ENCODE results near the gene USP19. TPM values are rescaled to one million over a fixed set of nuclear protein-coding genes. Genes with fewer than 3 reads are reported as not detected.

USP19 gene, protein sequence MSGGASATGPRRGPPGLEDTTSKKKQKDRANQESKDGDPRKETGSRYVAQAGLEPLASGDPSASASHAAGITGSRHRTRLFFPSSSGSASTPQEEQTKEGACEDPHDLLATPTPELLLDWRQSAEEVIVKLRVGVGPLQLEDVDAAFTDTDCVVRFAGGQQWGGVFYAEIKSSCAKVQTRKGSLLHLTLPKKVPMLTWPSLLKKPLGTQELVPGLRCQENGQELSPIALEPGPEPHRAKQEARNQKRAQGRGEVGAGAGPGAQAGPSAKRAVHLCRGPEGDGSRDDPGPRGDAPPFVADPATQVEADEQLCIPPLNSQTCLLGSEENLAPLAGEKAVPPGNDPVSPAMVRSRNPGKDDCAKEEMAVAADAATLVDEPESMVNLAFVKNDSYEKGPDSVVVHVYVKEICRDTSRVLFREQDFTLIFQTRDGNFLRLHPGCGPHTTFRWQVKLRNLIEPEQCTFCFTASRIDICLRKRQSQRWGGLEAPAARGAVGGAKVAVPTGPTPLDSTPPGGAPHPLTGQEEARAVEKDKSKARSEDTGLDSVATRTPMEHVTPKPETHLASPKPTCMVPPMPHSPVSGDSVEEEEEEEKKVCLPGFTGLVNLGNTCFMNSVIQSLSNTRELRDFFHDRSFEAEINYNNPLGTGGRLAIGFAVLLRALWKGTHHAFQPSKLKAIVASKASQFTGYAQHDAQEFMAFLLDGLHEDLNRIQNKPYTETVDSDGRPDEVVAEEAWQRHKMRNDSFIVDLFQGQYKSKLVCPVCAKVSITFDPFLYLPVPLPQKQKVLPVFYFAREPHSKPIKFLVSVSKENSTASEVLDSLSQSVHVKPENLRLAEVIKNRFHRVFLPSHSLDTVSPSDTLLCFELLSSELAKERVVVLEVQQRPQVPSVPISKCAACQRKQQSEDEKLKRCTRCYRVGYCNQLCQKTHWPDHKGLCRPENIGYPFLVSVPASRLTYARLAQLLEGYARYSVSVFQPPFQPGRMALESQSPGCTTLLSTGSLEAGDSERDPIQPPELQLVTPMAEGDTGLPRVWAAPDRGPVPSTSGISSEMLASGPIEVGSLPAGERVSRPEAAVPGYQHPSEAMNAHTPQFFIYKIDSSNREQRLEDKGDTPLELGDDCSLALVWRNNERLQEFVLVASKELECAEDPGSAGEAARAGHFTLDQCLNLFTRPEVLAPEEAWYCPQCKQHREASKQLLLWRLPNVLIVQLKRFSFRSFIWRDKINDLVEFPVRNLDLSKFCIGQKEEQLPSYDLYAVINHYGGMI (N-terminal part only)
- 71.7 and 75.0 TPM in 2 replicates for total RNA-seq

DNA sequence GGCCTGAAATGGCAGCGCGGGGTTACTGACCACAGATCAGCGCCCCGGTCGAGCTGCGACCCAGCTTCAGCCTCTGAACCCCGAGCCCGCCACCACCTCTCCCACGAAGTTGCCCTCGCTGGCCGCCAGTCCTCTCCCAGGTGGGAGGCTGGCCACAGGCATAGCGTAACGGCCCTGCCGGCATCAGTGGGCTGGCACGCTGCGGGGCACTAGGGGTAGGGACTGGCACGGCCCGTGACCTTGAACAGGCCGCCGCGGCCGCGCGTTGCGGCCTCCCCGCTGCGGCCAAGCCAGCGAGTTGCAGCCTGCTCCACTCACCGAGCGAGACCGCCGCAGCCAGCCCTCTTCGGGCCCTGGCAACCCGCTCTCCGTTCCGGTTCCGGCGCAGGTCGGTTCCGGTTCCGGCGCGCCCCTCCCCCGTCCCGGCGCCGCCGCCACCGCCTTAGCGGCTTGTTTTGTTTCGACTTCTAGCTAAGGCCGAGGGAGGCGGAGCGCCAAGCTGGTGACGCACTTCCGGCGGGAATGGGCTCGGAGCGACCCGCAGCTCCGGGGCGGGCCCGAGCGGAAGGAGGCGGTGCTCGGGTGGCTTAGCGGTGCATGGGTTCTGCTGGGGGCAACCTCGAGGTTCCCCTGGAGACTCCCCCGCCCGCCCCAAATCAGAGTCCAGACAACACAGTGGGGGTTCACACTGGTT lies at the start of gene USP19:
Gene USP19 (minus strand): TSS at position 386 of the 694 bp plus-strand sequence. CDS start 1,678 bp downstream, outside the sequence.
- intact Hi-C loops (cut with micrococcal nuclease): loop anchor here (1.0 to 5.0 kb wide), 12 partner anchors 16 to 552 kb away; partner anchors contain the start of genes APEH, DAG1, IMPDH2 and IP6K2

DNA sequence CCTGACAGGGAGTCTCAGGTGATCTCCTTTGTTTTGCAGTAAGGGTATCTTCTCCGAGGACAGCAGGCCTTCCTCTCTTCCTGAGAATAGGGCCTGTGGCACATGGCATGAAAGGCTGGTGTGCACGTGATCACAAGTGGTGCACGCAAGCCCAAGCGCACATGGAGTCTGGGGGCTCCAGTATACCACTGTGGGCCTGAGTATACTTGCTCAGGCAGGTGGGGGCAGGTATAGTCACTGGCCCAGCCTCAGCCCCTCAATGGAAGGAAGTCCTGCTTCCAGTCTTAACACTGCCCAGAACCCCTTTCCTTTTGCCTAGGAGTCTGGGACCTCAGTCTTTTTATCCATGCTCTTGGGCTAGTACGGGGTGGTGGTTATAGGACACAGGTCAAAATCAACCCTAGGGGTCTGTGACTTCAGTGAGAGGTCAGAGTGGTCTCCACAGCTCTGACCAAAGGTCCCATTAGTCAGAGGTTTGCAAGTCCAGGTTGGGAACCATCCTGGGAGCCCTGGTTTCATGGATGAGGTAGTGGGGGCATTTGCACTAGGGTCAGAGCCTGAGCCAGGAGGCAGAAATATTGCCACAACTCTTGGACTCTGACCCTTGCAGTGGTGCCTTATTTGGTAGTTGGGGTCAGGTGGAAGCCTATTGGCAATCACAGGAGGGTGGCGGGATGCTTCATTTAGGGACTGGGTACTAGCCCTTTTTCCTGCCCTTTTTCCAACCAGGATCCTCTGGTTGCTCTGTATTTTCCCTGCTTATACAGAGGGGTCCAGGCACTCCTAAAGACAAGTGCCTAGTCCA lies 46.3 kb upstream of the USP19 start:
- intact Hi-C loops (cut with micrococcal nuclease): loop anchor here (1.0 to 2.0 kb wide), 4 partner anchors 73 to 690 kb away; partner anchors contain the start of genes DAG1, QRICH1 and TRAIP

DNA sequence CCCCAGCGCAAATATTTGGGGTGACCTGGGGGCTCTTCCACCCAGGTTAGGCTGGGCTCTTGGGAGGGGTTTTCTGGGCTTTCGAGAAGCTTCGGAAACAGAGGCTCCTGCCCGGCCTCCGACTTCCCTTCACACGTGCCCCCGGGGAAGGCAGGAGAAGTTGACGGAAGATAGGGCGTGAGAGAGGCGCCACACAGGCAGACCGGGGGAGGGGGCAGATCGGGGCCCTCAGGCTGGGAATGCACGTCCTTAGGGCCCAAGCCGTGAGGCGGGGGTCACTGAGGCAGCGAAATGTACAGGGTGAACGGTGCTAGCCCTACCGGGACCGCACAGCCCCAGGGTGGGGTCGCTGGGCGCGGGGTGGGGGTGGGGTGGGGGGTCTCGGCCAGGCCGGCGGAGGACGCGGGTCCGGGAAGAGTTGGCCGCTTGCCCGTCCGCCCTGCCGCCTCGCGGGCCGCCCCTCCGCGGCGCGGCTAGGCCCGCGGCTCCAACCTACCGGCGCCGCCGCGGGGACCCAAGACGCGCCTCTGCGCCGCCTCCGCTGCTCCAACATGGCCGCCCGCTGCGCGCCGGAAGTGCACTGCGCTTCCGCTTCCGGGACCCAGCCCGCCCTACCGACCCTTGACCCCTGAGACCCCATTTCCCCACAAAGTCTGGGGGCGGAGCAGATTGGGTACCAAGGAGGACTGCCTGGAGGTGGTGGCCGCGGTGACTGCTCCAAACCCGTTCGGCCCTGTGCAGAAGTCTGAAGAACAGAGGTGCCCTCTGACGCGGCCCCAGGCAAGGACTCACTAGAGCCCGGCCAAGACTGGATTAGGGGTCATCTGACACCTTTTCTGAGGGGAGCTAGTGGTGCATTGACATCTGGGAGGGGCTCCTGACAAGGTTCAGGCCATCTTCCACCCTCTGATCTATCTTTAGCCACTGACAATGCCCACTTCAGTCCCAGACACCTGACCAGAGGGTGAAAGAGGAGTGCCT lies 45.4 kb upstream of the USP19 start, which contains the start of gene CCDC71:
Gene CCDC71 (minus strand): TSS at position 561 of the 981 bp plus-strand sequence. CDS start 2,123 bp downstream, outside the sequence.
- intact Hi-C loops (cut with micrococcal nuclease): loop anchor here (1.0 to 2.0 kb wide), 6 partner anchors 9 to 691 kb away; partner anchors contain the start of genes DAG1, QRICH1, TRAIP and USP19

DNA sequence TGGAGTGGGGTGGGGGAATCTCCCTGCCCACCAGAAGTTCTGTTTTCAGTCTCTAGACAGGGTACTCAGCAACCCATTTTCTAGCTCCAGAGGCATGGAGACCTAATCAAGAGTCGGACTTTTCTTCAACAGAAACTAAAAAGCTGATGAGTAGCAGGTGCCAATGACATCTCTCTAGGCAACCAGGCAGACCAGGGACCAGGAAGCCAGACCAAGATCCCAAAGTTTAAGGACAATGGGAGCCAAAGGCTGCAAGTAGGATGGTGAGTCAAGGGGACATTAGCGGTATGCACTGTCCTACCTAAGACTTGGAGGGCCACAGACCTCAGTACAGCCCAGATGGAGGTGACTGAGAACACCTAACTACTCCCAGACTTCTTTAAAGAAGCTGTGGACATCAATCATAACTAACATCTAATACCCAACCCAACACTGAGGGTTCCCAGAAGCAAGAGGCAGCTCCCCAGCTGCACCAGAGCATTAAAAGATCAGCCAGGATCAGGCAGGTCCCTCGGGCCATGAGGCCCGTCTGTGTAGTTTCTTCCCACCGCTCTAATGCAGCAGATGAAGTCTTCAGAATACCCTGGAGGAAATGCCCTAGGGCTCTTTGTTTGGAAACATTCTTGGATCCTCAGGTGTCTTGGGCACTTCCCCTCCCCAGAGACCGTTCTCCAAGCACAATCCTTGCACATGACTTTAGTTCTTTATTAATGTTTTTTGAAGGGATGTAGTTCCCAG lies 44.5 kb upstream of the USP19 start:
- intact Hi-C loops (cut with micrococcal nuclease): loop anchor here (1.0 kb wide), 2 partner anchors 8 to 45 kb away; partner anchors contain the start of gene USP19

DNA sequence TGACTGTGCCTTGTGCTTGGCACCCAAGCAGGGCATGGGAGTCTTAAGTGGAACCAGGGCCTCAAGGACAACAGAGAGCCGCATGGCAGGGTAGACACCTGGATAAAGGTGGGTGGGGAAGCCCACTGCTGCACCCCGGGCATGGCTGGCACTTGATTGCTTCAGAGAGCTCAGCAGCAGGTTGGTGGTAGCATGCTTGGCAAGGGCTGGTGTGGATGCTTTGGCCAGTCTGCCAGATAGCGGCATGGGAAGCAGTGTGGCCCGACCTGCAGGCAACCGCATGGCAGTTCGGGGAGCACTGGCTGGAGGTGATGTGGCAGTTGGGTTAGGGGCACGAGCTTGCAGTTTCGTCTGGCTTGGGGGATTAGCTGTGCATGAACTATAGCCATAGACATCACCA lies 43.0 kb upstream of the USP19 start:
- intact Hi-C loops (cut with micrococcal nuclease): no loop called here

DNA sequence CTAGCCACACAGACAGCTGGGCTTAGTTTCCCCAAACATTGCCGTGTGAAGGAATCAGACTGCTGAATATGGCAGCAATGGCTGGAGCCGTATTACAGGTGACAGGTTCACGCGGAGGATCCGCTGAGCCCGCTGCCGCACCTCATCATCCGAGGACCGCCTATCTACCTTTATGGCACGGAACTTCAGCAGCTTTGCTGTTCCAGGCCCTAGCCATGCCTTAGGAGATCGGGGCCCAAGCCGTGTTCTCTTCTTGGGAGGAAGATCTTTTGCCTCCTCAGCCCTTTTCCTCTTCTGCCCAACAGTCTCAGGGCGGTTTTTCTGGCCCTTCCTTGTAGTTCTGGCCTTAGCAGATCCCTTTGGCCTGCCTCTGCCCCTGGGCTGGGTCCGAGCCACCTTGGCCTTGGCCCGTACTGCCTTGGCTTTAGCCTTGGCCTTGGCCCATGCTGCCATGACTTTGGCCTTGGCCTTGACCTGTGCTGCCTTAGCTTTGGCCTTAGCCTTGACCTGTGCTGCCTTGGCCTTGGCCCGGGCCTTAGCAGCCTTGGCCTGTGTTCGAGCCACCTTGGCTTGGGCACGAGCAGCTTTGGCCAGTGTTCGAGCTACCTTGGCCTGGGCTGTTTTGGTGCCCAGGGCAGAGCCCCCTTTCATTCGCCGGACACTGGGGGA lies 42.3 kb upstream of the USP19 start:
- intact Hi-C loops (cut with micrococcal nuclease): no loop called here

DNA sequence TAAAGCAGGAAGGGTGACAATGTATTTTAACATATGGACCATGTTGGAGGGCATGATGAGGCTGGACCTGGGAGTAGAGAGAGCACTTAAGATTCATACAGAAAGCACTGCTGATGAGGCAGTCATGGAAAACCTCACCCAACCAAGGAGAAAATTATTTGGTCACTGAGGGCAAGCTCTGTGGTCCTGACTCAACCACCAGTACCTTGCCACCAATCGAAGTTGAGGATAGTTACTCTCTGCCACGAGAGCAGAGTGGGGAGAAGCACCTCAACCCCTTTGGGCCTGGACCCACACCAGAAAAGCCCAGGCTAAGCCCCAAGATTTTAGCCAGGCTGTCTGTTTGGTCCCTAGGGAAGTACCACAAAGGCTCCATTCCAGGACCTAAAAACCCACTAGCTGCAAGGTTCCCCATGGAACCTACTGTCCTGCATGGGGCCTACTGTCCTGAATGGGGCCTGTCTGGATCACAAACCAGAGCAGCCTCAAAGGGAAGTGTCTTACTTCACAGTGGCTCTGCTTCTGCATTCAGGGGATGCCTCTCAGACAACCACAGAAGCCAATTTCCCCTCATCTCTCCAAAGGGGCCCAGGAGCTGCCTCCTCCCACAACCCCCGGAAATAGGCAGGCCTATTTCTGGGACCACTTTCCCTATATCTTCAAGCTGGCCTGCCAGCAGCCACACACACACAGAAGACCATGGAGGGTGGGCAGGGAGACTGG lies 41.3 kb upstream of the USP19 start:
- intact Hi-C loops (cut with micrococcal nuclease): no loop called here

DNA sequence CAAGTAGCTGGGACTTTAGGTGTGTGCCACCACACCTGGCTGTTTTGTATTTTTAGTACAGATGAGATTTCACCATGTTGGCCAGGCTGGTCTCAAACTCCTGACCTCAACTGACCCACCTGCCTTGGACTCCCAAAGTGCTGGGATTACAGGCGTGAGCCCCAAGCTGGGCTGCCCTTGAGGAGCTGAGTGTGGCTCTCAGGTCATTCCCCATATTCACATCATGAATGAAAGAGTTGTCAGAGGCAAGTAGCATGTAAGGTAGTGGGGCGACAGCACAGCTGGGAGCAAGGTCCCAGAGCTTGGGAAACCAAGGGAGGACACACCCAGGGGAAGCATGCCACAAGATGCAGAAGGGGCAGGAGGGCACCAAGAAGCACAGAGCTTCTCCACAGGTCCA lies 40.6 kb upstream of the USP19 start:
- intact Hi-C loops (cut with micrococcal nuclease): no loop called here

DNA sequence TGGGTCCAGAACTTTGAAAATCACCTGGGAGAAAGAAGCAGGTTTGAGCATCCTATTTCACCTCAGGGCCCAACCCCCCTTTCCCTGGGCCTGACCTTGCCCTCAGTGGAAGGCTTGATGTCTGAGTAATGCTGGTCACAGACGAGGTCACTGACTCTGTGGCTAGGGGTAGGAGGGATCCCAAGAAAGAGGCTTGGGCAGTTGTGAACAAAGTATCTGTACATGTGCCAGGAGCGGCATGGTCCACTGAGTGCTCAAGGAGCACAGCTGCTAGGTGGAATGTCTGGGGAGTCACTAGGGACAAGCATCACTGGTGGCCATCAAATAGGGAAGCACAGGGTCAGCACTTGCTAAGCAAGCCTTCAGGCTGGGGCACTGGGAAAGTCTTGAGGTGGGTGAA lies 38.2 kb upstream of the USP19 start:
- intact Hi-C loops (cut with micrococcal nuclease): loop anchor here (1.0 kb wide), 5 partner anchors 38 to 421 kb away; partner anchors contain the start of genes QARS1, QRICH1 and USP19

DNA sequence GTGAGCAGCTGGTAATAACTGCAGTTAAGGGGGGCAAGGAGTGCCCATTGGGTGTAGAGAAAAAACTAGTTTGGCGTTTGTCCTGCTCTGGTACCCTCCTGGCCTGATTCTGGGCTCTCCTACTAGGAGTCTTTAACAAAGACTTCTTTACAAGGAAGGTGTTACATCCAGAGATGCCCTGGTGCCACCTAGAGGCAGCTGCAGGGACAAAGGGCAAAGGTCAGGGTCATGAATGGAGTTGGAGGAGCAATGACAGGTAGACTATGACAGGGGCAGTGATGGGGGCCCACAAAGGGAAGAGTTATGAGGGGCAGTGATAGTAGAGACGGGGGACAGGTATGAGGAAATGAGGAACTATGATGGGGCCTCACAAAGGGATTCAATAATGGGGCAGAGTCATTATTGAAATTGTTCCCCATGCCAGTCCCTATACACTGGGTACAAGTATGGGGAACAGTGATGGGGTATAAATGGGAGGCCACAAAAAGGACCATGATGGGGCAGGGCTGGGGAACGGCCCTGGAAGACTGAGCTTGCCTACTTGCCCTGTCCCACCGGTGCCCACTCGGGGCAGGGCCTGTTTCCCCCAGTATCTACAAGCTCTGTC lies 37.6 kb upstream of the USP19 start:
- intact Hi-C loops (cut with micrococcal nuclease): loop anchor here (1.0 kb wide), 5 partner anchors 38 to 421 kb away; partner anchors contain the start of genes QARS1, QRICH1 and USP19

DNA sequence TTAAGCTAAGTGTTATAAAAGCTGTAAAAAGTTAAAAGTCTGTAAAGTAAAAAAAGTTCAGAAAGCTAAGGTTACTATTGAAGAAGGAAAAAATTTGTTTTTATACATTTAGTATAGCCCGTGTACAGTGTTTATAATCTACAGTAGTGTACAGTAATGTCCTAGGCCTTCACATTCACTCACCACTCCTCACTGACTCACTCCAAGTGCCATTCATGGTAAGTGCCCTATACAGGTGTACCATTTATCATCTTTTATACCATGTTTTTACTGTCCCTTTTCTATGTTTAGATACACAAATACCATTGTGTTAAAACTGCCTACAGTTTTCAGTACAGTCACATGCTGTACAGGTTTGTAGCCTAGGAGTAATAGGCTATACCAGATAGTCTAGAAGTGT lies 36.7 kb upstream of the USP19 start:
- intact Hi-C loops (cut with micrococcal nuclease): loop anchor here (1.0 kb wide), 1 partner anchor 8 kb away; no protein-coding TSS in a partner anchor

DNA sequence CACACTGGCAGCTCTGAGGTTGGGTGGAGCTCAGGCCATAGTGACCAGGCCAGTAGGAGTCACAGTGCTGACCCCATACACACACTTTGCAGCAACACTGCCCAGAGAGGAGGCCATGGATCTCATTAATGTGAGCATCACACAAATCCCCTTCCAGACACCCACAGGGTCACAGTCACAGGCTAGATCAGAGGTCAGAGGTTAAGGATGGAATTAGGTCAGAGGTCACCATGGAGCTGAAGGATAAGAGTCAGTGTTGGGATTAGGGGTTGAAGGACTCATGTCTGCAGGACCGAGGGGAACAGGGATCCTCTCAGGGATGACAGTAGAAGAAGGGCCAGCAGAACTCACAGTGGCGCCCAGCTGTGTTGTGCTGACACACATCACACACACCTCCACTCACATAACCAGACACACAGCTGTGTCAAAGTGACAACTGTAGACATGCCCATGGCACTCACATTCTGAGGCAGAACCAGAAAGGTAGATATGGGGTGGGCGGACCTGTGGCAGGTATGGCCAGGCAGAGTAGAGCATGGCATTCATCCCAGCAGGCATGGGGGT lies 32.8 kb upstream of the USP19 start:
- intact Hi-C loops (cut with micrococcal nuclease): no loop called here

DNA sequence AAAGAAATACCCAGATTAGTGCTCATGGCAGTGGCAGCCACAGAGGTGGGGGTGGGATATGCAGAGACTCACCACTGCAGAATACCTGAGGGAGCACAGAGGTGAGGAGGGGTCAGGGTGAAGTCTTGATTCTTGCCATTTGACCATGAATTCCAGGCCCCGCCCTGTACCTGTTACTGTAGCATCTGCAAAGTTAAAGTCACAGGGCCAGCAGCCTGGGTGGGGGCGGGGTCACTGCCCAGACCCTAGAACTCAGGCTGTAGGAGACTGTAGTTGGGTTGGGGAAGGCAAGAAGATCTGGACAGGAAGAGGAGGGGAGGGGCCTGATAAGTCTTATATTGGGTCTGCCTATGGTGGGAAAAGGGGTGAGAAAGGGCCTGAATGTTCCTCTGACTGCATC lies 31.0 kb upstream of the USP19 start:
- intact Hi-C loops (cut with micrococcal nuclease): no loop called here

DNA sequence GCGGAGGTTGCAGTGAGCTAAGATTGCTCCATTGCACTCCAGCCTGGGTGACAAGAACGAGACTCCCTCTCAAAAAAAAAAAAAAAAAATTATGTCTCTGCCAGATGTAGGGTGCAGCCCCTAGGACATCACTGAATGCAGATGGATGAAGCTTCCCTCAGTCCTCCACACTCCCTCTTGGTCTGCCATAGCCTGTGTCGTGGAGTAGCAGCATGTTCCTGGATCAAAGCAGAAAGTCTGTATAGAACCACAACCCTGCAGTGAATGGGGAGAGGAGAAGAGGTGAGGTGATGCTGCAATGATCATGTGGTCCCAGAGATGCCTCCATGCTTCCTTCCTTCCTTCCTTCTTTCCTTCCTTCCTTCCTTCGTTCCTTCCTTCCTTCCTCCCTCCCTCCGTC lies 27.5 kb upstream of the USP19 start:
- intact Hi-C loops (cut with micrococcal nuclease): no loop called here

DNA sequence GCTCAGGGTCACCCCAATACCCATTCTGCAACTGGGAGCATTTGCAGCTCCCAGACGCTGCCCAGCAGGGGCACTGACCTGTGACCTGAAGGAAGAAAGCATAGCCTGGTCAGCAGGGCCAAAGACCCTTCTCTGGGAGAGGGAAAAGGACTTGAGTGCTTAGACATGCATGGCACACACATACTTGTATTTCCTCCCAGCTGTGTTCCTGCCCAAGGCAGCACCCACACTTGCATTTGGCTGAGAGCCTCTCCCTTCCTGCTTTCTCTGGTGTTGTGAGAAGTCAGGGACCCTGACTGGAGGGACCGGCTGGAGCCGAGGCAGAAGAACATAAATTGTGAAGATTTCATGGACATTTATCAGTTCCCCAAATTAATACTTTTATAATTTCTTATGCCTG lies 19.5 kb upstream of the USP19 start:
- intact Hi-C loops (cut with micrococcal nuclease): no loop called here

All from T-helper 1 cell treated with Interleukin-12 subunit alpha and Interleukin-12 subunit beta and Interleukin-4 antibody, amounts not matched to agents 30 ng/mL and 1 ng/mL, for 36 hours (primary cell).